IMR-90 (cell line): Measurements from ENCODE around the gene CCSER2. TPM values are rescaled to one million over a fixed set of nuclear protein-coding genes. Genes with fewer than 3 reads are reported as not detected.

Experiments used
- ATAC-seq: fragments of 200-7000 bp; cut with Tn5 transposase; 2 replicates; pipeline ENCODE4 v1.9.1; 2020; ENCODE audit warnings: low read depth, mild to moderate bottlenecking, moderate library complexity
- BruUV-seq: library from RNA; stranded (reverse); fragments of 400-500 nt; replicated peaks from 2 replicates; lab custom pipeline; 2021; lab: Mats Ljungman, UMichigan
- CTCF ChIA-PET: fragments of 300-600 bp; formaldehyde crosslinking; extraction: SDS; loops from one replicate; lab custom pipeline; 2021; ENCODE audit warnings: antibody characterized with exemption; lab: Yijun Ruan, JAX
- POLR2A ChIA-PET: fragments of 300-600 bp; sonication (Branson Sonifier 250); formaldehyde crosslinking; loops from one replicate; lab custom pipeline; 2022; ENCODE audit warnings: antibody characterized with exemption; ENCODE audit not compliant: unreplicated experiment; lab: Charles Lee
- DNase-seq: peaks from one replicate; pipeline ENCODE4 v3.0.0; 2013
- H2AFZ ChIP-seq: replicated peaks from 2 replicates; pipeline ENCODE3; 2013; ENCODE audit warnings: low read length, mild to moderate bottlenecking; ENCODE audit not compliant: poor library complexity
- H2AK5ac ChIP-seq: 2 replicates; pipeline ENCODE4 v1.6.1; 2013; ENCODE audit warnings: low read depth, low read length, inconsistent platforms
- H2AK9ac ChIP-seq: replicated peaks from 2 replicates; pipeline ENCODE3; 2013; ENCODE audit warnings: mild to moderate bottlenecking, low read depth, low read length, moderate library complexity; ENCODE audit not compliant: poor library complexity
- H2BK120ac ChIP-seq: 2 replicates; pipeline ENCODE4 v1.6.1; 2013; ENCODE audit warnings: low read depth, low read length, inconsistent platforms
- H2BK15ac ChIP-seq: 3 replicates; pipeline ENCODE4 v1.6.1; 2013; ENCODE audit warnings: low read depth, low read length, inconsistent platforms
- H2BK20ac ChIP-seq: 2 replicates; pipeline ENCODE4 v1.6.1; 2013; ENCODE audit warnings: low read depth, mild to moderate bottlenecking, inconsistent platforms, low read length, moderate library complexity
- H2BK5ac ChIP-seq: 2 replicates; pipeline ENCODE4 v1.6.1; 2013; ENCODE audit warnings: mild to moderate bottlenecking, low read depth, low read length, inconsistent platforms; ENCODE audit not compliant: poor library complexity, severe bottlenecking
- H3K14ac ChIP-seq: replicated peaks from 2 replicates; pipeline ENCODE4 v1.6.1; 2013; ENCODE audit warnings: low read depth, low read length, inconsistent platforms
- H3K18ac ChIP-seq: 2 replicates; pipeline ENCODE4 v1.6.1; 2013; ENCODE audit warnings: low read depth, low read length, control low read depth
- H3K23ac ChIP-seq: 2 replicates; pipeline ENCODE4 v1.6.1; 2013; ENCODE audit warnings: low read depth, low read length, inconsistent platforms
- H3K27ac ChIP-seq: 2 replicates; pipeline ENCODE4 v1.5.1; 2013; ENCODE audit warnings: mild to moderate bottlenecking, control low read depth, low read length; ENCODE audit not compliant: insufficient read depth
- H3K27me3 ChIP-seq: 2 replicates; pipeline ENCODE4 v1.6.1; 2013; ENCODE audit warnings: low read length; ENCODE audit not compliant: control insufficient read depth, insufficient read depth
- H3K36me3 ChIP-seq: 2 replicates; pipeline ENCODE4 v1.6.1; 2013; ENCODE audit warnings: low read length, mixed read lengths; ENCODE audit not compliant: control insufficient read depth, insufficient read depth
- H3K4ac ChIP-seq: 2 replicates; pipeline ENCODE4 v1.6.1; 2013; ENCODE audit warnings: low read depth, low read length, inconsistent platforms
- H3K4me1 ChIP-seq: 2 replicates; pipeline ENCODE4 v1.6.1; 2013; ENCODE audit warnings: low read length, mixed read lengths; ENCODE audit not compliant: control insufficient read depth, insufficient read depth
- H3K4me2 ChIP-seq: 2 replicates; pipeline ENCODE4 v1.6.1; 2013; ENCODE audit warnings: low read depth, mild to moderate bottlenecking, control low read depth, low read length, moderate library complexity
- H3K4me3 ChIP-seq: 2 replicates; pipeline ENCODE4 v1.5.1; 2013; ENCODE audit warnings: low read depth, mild to moderate bottlenecking, control low read depth, low read length, moderate library complexity; ENCODE audit not compliant: insufficient read depth
- H3K56ac ChIP-seq: 2 replicates; pipeline ENCODE4 v1.6.1; 2013; ENCODE audit warnings: low read length, inconsistent platforms; ENCODE audit not compliant: insufficient read depth; ENCODE audit errors: extremely low read depth
- H3K79me1 ChIP-seq, 2 experiments: 2 replicates each; pipeline ENCODE4 v1.6.1; 2013; ENCODE audit warnings: low read length in 2 of 2, inconsistent platforms in 1 of 2, low read depth in 1 of 2
- H3K9ac ChIP-seq: 2 replicates; pipeline ENCODE4 v1.6.1; 2013; ENCODE audit warnings: low read depth, low read length, control low read depth
- H3K9me1 ChIP-seq: 2 replicates; pipeline ENCODE4 v1.6.1; 2013; ENCODE audit warnings: low read length, inconsistent platforms; ENCODE audit not compliant: insufficient read depth
- H3K9me3 ChIP-seq: 2 replicates; pipeline ENCODE4 v1.6.1; 2013; ENCODE audit warnings: low read length; ENCODE audit not compliant: control insufficient read depth, insufficient read depth
- H4K20me1 ChIP-seq: 2 replicates; pipeline ENCODE4 v1.6.1; 2013; ENCODE audit warnings: low read length, inconsistent platforms; ENCODE audit not compliant: insufficient read depth
- H4K5ac ChIP-seq: 2 replicates; pipeline ENCODE4 v1.6.1; 2013; ENCODE audit warnings: mild to moderate bottlenecking, low read depth, low read length, control low read depth
- H4K8ac ChIP-seq, 2 experiments: 2 replicates each; pipeline ENCODE4 v1.6.1; 2013; ENCODE audit warnings: low read depth in 2 of 2, low read length in 2 of 2, control low read depth in 1 of 2, inconsistent platforms in 1 of 2
- H4K91ac ChIP-seq: 2 replicates; pipeline ENCODE4 v1.6.1; 2013; ENCODE audit warnings: low read depth, low read length, inconsistent platforms; ENCODE audit not compliant: insufficient read depth
- BHLHE40 ChIP-seq: fragments of 150-350 bp; IDR thresholded peaks from 2 replicates; pipeline ENCODE4 v1.6.1; 2016; ENCODE audit warnings: mild to moderate bottlenecking, low read depth, low read length
- CEBPB ChIP-seq: IDR thresholded peaks from 2 replicates; pipeline ENCODE4 v1.6.1; 2012; ENCODE audit warnings: low read depth, low read length, improper control_type of control experiment
- CHD1 ChIP-seq: IDR thresholded peaks from 2 replicates; pipeline ENCODE4 v1.6.1; 2012; ENCODE audit warnings: low read depth, low read length, improper control_type of control experiment
- MAFK ChIP-seq: IDR thresholded peaks from 2 replicates; pipeline ENCODE4 v1.6.1; 2012; ENCODE audit warnings: low read depth, low read length, improper control_type of control experiment
- NFE2L2 ChIP-seq: fragments of 150-350 bp; IDR thresholded peaks from 2 replicates; pipeline ENCODE4 v1.6.1; 2016; ENCODE audit warnings: low read depth, mild to moderate bottlenecking, low read length
- POLR2A ChIP-seq: IDR thresholded peaks from 2 replicates; pipeline ENCODE4 v1.6.1; 2012; ENCODE audit warnings: mild to moderate bottlenecking, low read depth, low read length
- USF2 ChIP-seq: fragments of 150-350 bp; IDR thresholded peaks from 2 replicates; pipeline ENCODE4 v1.6.1; 2017; ENCODE audit warnings: mild to moderate bottlenecking, antibody characterized with exemption, low read length, low read depth
- WGBS, 2 experiments: methylation state at CpG; one replicate each; pipeline versions ENCODE4 v1.1.5 to v1.1.7; 2013; ENCODE audit warnings: missing lambda C conversion rate in 2 of 2; ENCODE audit not compliant: insufficient read length in 1 of 2; ENCODE audit errors: extremely low coverage in 2 of 2; 5-methylcytosine and 5-hydroxymethylcytosine counted together
- dilution Hi-C: fragments of 300-500 bp; cut with HindIII; formaldehyde crosslinking; loops from one replicate; pipeline ENCODE4 v1.14.3; 2018; ENCODE audit warnings: low sequenced_read_pairs; ENCODE audit not compliant: unreplicated experiment
- in situ Hi-C: fragments of 300-500 bp; cut with MboI; formaldehyde crosslinking; loops from 3 replicates; pipeline ENCODE4 v1.14.3; 2019; ENCODE audit warnings: low sequenced_read_pairs, inconsistent platforms, mixed read lengths
- intact Hi-C: fragments of 100-400 bp; cut with micrococcal nuclease; formaldehyde crosslinking; loops from 2 replicates; pipeline ENCODE4 v1.10.0; 2022
- polyA plus RNA-seq, 3 experiments: library from polyadenylated mRNA; depleted of rRNA; stranded (reverse); fragments of >200 nt; gene quantifications; 2 replicates each; pipeline ENCODE4 v1.2.3, GENCODE V29; 2012; ENCODE audit warnings: low replicate concordance in 1 of 3
- total RNA-seq: library from RNA; depleted of rRNA; stranded (reverse); fragments of >200 nt; gene quantifications from 2 replicates; pipeline ENCODE4 v1.2.3, GENCODE V29; 2012

The CCSER2 gene
- total and polyA plus RNA-seq, 2 of the 4 experiments (the other 2 are of a cell fraction), result 20.4 to 31.7 TPM

- Histone ChIP-seq H4K8ac (no peak overlapping the region), H3K27me3 (no peaks in the 10 kb centered on the region), H4K5ac (no peak overlapping the region), H3K56ac (no peak overlapping the region), H3K9ac (no peak overlapping the region), H3K4ac (no peak overlapping the region), H3K9me3 (no peaks in the 10 kb centered on the region), H3K18ac (no peak overlapping the region), H2AK5ac (no peak overlapping the region), H2BK15ac (no peak overlapping the region), H3K4me3 (no peak overlapping the region), H4K91ac (no peak overlapping the region), H2BK120ac (no peak overlapping the region), H3K27ac (no peak overlapping the region), H2BK20ac (no peak overlapping the region), H2AK9ac (no peak overlapping the region), H3K4me2 (no peak overlapping the region), H3K23ac (no peak overlapping the region), H3K4me1 (no peaks in the 10 kb centered on the region; the same call in 1 of the 2 replicates), H3K9me1 (no peaks in the 10 kb centered on the region), H3K79me1 (peaks cover 18% of the 10 kb centered on the region in 2 experiments), H2AFZ (no peak overlapping the region), H3K14ac (no peak overlapping the region), H4K20me1 (no peaks in the 10 kb centered on the region), H2BK5ac (no peak overlapping the region), H3K36me3 (peaks cover 3% of the 10 kb centered on the region; the same call in 1 of the 2 replicates)
- ATAC-seq, result no peak
- POLR2A ChIA-PET, result no interaction called here
- no peak for TF ChIP-seq CHD1
- no peak for TF ChIP-seq USF2
- TF ChIP-seq NFE2L2, result no peak
- TF ChIP-seq POLR2A, result no peak
- no peak for TF ChIP-seq MAFK
- no peak for TF ChIP-seq BHLHE40
- no peak for TF ChIP-seq CEBPB
- in situ Hi-C loops (no loop called here), intact Hi-C loops (no loop called here), dilution Hi-C loops (no loop called here)
- DNase-seq, result no peak
- no CpG with 5 or more reads among the region's 1 CpG for WGBS, 2 experiments
- CTCF ChIA-PET, result no interaction called here
- no TSS peak for BruUV-seq
Observed at GRCh38 chr10:84478679-84479078, 150.3 kb downstream of the CCSER2 start.
